GM21528 (cell line): ENCODE measurements around the gene IL1A.

ENCODE experiments used
- ATAC-seq: cut with Tn5 transposase; IDR thresholded peaks from one replicate; pipeline ENCODE4 v1.9.1; 2021; ENCODE audit warnings: mild to moderate bottlenecking, moderate library complexity; ENCODE audit not compliant: unreplicated experiment, low FRiP score

IL1A gene

DNA sequence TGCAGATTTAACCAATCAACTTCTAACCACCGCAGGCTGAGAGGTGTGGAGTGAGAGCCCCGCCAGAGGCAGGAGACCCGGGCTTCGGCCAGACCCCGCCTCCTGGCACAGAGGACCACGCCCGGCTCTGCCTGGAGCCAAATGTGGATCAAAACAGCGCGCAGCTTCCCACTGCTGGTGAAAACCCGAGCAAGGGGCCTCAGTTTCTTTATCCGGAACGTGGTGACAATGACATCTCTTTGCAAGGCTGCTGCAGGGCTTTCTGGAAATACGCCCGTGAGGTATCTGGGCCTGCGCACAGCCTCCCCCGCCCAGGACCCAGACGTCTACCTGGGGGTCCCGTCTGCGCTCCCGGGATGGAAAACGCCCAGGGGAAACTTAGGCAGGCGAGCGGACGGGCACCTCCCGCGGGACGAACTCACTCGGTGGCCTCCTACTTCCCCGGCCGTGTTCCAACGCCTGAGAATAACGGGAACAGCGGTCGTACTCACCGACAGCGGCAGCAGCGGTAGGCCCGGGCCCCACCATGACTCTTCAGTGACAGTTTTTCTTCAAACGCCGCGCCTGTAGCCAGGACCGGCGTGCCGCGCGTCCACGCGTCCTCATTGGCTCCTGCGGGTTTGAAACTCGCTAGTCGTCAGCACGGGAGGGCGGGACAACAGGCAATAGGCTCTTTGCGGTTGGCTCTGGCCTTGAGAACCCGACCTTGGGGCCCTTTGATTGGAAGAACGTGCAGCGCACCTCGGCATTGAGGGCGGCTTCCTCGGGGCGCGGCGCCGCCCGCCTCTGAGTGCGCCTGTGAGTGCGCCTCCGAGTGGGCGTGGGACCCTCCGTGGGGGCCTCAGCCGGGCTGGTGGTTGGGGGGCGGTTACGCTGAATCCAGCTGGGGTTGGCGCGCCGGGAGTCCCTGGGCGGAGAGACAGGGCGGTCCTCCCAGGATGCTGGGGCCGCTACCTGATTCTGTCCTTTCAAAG is 19.9 kb downstream of the IL1A start, which contains the start of gene CKAP2L:
Gene CKAP2L, minus strand, starts transcription at position 539 of the 974 bp plus-strand sequence. Its CDS starts 11 bp downstream, at position 528.
- ATAC-seq = peak; percentile 96

DNA sequence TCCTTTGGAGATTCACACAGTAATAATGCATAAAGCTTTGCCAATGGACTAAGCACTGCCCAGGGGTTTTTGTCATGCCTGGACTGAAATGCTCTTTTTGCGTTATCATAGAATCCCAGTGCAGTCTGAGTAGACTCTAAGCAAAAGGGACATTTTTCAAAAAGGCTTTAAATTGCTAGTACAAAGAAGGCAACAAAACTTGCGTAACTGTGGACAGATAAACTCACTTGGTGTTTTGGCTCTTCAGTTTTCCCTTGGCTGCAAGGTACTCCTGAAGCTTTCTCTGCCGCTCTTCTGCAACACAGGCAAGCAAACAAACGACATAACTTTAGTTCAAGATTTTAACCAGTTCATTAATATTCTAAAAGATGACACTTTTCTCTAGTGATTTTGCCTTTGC is 22.0 kb downstream of the IL1A start:
- no peak for ATAC-seq

DNA sequence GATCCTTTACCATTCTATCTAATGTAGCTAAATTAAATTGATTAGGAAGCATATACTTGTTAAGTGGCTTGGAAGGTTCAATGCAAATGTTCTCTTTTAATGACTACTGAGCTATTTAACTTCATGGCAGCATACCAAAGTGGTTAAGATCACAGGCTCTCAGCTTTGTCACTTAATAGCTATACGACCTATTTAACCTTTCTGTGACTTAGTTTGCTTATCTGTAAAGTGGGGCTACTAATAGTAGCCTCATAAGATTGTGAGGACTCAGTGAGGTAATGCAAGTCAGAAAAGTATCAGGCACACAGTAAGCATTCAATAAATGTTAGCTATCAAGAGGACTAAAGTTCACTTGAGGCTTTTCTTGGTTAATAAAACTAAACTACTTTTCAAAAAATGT is 24.1 kb downstream of the IL1A start:
- ATAC-seq = no peak

DNA sequence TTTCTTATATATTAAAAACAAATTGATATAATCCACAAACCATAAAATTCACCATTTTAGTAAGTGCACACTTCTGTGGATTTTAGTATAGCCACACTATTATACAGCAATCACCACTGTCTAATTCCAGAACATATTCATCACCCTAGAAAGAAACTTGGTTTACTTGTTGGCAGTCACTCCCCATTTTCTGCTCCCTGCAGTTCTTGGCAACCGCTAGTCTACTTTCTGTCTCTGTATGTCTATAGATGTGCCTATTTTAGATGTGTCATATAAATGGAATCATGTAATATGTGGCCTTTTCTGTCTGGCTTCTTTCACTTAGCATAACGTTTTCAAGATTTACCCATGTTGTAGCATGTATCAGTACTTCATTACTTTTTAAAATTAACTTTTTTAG is 25.6 kb downstream of the IL1A start:
- no peak for ATAC-seq

DNA sequence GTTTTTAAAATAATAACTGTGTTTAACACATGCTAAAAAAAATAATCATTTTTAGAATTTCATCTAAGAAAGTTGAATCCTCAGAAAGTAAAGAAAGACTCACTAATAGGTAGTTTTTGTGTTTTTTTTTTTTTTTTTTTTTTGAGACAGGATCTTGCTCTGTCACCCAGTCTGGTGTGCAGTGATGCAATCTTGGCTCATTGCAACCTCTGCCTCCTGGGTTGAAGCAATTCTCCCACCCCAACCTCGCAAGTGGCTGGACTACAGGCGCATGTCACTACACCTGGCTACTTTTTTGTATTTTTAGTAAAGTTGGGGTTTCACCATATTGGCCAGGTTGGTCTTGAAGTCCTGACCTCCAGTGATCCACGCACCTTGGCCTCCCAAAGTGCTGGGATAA is 27.0 kb downstream of the IL1A start:
- ATAC-seq = no peak

DNA sequence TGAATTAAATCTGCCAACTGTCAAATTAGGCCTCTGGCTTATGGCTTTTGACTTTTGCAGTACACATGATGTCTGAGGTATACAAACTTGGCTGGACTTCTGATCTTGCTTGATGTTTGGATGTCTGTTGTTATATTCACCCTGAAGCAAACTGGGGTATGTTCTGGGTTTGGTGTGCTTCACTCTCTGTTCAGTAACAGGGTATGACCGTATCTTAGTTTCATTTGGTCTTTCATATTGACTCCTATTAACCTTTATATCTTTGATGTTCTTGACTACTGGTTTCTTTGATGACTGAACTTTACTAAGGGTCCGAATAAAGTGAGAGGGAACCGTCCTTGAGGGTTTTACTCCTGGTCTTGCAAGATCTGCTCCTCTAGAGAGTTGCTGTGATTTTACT is 28.1 kb downstream of the IL1A start:
- no peak for ATAC-seq

DNA sequence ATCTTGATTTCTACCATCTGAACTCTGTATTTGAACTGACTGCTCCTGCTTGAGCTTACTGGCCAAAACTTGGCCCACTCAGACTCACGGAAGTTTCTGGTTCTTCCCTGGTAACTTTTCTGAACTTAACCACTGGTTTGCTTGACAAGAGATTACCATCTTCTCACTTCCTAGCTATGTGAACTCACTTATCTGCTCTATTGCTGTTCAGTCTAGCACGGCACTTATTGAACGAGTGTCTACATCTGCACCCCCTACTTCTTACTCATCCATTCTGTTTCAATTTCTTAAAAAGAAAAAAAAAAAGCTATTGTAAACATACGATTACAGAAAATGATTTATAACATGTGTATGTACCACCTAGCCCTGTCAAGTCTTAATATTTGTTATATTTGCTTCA is 28.8 kb downstream of the IL1A start:
- no peak for ATAC-seq

DNA sequence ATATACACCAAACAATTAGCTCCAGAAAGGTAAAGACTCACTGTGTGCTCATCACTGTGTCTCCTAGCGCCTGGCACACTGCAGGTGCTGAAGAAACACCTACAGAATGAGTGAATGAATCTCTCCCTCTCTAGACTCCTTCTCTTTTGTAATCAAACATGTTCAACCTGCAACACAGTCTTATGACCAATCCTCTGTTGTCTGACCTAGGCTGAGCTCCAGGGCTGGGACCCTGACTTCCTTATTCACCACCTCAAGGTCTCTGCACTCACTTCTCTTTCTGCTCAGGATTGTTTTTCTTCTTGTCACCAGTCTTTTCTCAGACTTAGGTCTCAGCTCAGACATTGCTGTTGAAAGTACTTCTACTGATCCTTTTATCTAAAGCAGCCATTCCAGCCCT is 29.7 kb downstream of the IL1A start:
- no peak for ATAC-seq

DNA sequence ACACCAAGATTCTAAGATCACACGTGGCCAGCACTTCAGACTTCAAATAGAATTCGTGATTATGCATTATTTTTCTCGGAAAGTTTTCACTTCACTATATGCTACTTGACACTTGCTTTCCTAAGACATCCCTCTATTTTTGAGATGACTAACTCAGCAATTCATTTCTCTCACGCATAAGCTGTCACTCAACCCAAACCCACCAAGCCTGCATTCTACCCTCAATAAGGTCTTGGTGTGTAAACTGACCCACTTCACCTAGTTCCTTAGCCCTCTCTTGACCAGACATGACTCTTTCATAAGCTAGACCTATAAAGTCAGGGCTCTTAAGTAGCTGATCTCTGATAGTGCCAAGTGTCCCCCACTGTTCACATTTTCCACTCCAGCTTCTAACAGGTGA is 31.6 kb downstream of the IL1A start:
- ATAC-seq = no peak

DNA sequence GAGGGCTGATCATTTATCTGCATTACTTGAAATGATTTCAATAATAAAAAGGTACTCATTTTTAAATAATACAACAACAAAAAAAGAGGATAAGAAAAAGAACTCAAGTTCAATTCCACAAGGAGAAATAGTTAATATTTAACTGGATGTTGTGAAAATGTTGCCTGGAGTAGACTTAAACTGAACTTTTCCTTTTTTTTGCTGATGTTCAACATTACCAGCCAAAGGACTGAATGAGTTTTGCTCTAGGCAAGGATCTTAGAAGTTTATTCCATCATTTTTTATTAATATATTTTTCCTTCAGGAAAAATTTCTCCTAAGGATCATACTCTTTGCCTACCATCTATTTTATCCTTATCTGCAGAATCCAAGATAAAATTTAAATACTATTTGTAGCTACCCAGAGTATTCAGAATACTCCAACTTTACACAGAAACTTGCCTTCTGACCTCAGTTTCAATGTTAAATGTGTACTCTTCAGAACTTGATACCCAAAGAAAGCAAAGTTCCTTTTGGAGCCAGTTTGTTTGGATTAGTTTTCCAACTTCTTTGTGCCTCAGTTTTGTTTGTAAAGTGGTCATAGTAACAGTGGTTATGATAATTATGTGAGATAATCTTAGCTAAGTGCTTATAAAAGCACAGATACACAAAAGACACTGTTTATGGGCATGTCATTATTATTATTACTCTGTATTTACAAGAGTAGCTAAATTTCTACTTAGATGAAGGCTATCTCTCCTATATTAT is 32.7 kb downstream of the IL1A start:
- ATAC-seq = no peak

DNA sequence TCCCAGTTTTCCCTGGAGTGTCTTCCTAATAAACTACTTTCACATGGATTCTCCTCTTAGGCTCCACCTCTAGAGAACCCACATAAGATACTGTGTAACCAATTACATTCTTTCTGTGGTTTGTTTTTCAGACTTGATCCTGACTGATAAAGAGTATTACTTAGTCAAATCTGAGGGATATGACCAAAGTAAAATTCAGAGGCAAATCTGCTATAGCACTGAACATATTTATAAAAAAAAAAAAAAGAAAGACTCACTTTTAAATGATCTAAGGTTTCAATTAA is 33.8 kb downstream of the IL1A start:
- no peak for ATAC-seq

DNA sequence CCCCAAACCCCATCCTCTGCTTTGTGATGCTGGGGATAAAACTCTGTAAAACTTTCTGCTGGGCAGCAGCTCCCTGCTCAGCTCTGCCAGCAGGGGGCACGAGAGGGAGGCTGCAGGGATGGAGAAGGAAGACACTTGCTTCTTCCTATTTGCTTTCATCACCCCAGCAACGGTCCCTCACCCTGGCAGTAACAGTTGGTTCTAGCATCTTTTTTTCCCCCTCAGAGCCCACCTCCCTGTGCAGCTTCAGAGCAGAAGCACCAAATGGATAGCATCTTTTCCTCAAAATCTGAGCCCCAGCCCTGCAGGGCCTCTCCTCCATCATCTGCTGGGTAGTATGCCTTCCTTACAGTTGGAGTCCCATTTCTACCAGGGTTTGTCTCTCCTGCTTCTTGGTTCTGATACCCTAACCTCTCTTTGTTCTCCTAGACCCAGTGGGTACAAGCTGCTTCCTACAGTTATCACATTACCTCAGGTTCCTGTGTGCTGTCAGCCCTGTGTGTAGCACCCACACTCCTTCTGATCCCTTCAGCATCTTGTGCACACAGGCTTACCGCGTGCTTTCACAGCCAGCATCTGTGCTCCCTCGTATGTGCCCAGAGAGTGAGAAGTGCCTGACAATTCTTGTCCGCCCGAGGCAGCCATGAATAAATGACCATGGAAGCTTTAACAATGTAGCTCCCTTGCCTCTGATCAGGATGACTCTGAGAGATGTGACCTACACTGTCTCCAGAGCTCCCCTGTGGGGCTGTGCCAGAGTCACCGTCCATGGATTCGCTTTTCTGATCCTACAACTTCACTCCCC is 34.3 kb downstream of the IL1A start:
- no peak for ATAC-seq

DNA sequence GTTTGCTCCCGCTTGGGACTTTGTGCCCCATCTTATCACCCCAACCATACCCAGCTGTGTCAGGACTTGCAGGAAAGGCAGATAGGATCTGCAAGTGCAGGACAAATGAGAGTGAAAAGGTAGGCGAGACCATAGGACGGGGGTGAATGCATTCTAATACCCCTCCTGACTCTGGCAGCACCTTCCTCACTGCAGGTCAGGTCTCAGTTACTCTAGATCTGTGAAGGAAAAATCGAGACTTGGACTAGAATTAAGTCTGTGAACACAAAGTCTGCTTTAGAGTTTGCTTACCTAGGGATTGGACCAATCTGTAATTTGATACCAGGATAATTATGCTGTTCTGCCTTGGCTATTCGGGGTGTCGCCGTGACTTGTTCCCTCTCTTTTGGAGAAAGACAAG is 43.8 kb downstream of the IL1A start:
- no peak for ATAC-seq

DNA sequence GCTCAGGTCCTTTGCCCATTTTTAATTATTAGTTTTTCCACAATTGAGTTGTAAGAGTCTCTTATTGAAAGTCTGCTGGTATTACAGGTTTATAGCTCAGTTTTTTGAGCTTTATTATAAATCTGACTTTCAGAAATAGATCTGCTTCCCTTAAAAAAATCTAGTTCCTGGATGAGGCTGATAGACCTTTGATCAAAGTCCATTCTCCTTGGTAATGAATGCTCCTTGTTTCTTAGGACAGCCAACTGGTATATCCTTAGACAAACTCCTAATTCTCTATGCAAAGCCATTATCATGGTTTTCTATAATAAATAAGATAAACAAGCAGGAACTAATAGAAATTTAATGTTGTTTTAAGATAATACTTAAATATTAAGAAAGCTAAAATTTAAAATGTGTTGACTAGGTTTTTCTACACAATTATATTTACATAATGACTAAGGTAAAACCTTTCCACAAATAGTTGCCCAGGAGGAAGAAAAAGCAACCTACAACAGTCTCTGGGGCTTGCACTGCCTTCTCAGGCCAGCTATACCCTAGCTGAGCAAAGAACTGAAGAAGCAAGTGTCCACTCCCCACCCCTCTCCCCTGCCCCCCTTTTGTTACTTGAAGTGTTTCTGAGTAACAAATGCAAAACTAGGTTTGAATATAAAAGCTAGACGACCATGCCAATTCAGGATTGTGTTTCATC is 46.6 kb downstream of the IL1A start:
- ATAC-seq = no peak

DNA sequence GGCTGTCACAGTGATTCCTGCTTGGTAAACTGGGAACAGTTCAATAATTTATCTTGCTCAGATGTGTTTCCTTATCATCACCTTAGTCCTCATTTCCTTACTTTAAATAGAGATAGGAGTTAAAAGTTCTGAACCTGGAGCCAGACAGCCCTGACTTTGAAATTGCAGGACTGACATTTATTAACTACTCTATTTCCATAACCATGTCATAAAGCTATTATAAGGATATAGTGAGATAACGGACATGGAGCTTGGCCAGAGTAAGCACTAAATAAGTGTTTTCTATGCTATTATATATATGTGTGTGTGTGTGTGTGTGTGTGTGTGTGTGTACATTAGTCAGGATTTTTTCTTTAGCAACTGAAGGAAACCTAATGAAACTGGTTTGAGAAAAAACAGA is 50.4 kb downstream of the IL1A start:
- no peak for ATAC-seq

DNA sequence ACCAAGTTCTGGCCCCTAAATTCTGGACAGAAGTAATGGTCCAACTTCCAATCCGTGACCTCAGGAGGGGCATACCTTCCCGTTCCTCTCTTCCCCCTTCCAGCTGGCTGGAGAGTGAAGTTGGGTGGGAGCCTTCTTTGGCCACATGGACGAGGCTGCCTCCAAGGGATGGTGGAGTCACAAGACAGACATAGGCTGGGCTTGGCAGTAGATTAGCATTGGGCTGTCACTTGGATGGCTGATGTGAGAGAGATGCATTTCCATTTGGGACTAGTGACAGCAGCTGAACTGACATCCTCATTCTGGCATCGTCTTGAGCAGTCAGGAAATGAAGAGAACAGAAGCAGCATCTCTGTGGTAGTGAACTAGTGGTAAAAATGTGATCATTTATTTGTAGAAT is 50.8 kb downstream of the IL1A start:
- no peak for ATAC-seq

DNA sequence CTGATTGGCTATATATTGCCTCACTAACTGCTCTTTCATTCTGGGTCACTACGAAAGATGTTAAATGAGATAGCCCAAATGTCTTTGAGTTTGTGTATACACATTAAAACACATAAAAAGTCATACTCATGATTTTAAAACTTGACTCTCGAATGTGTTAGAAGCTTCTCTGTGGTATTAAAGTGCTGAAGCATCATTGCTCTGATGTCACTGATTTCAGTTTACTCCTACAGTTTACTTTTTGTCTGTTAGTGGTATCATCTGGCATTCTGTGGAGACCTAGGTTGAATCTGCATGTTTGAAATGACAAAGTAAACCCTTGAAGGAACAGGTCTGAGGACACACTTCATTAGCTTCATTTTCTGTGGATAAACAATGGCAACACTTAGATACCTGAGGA is 52.8 kb downstream of the IL1A start:
- ATAC-seq = no peak

DNA sequence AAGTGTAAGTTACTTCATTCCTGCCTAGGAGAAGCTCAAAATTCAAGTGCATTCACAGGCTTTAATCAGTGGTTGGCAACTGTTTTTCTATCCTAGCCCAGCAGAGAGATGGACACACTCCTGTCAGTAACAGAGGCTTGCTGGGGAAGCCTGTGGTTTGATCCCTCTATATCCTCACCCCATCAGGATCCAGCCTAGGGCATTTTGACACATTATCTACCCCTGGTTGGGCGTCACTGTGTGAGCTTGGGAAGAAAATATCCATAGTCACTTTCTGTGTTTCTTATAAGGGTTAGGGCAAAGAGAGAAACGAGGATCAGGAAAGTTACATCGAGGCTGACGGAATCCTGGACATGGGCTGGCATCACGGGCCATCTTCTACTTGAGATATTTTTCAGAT is 53.5 kb downstream of the IL1A start:
- no peak for ATAC-seq

DNA sequence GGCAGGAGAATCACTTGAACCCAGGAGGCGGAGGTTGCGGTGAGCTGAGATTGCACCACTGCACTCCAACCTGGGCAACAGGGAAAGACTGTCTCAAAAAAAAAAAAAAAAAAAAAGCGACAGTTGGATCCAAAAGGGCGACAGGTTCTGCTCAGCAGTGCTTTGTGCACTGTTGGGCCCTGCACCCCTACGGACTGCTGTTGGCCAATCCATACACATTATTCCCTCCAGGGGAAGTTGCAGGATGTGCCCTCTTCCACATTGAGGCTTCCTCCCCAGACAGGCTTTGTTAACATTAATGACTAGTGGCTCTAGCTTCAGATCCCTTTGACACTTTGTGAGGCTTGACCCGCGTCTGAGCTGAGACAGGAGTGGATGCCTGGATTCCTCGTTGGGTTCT is 54.1 kb downstream of the IL1A start:
- ATAC-seq = no peak

DNA sequence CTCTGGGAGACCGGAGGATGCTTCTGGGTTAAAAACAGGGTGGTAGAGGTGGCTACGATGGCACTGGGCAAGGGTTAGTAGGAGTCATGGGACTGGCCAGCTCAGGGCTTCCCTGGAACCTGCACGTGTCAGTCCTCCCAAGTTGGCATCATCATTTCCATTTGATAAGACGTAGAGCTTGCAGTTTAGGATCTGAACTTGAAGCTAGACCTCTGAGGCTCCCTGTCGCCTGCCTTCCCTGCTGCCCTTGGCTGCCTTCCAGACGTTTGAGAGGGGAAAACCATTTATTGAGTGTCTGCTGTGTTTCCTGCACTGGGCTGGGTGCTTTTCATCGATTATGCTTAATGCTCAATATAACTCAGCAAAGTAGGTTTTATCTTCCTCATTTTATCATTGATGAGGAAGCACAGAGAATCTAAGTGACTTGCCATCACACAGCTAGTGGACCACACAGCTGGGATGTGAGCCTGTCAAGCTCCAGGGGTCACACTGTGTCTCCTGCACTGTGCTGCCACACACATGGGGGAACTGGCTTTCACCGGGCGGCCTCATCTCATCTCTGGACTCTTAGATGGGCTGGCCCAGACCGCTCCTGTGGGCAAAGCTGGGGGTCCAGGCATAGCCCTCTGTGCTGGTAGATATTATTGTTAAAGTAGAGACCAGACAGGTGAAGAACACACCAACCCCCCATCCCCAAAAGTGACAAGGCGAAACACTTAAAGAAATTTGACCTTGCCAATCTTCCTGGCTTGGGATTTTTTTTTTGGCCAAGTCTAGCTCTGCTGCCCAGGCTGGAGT is 55.7 kb downstream of the IL1A start:
- ATAC-seq = no peak
